OCI-LY1 (cell line): Measurements from ENCODE around the gene COMMD1.

Source experiments
- EZH2 ChIP-seq: fragments of 200-600 bp; sonication (generic), shearing (Covaris generic); IDR thresholded peaks from 2 replicates; pipeline ENCODE4 v1.8.0; 2017; ENCODE audit warnings: borderline replicate concordance, mixed run types, mild to moderate bottlenecking, antibody characterized with exemption, low read length, moderate library complexity, mixed read lengths
- TF ChIP-seq, protein P1 (sequence below): fragments of 200-600 bp; sonication (generic), shearing (Covaris generic); IDR thresholded peaks from 2 replicates; pipeline ENCODE4 v1.5.1; 2017; ENCODE audit warnings: mild to moderate bottlenecking, antibody characterized with exemption, low read length, moderate library complexity, mixed read lengths

DNA sequence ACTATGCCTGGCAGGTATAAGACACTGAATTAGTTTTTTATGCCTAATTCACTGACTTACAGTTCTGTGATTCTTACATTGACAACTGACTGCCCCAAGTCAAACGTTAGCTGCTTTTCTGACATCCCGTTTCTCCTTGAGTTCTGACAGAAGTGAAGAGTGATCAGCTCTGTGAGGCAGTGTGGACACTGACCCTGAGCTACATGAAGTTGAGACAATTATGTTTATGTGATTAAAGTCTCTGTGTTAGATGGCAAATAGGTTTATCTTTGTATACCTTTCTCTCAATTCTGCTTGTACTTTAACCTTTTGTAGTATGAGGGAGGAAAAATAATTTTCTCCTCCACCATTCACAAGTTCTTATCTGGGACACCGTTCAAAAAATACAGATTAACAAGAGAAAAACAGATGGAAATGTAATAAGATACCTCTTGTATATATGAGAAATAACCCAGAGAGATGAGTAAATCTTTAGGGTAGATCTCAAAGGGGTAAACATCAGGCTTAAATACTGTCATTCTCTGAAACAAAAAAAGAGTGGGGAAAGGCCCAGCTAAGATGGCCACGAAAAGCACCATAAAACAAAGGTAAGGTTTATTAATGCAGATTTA lies 205.0 kb downstream of the COMMD1 start:
- no peak for TF ChIP-seq EZH2
- TF ChIP-seq, protein P1, sequence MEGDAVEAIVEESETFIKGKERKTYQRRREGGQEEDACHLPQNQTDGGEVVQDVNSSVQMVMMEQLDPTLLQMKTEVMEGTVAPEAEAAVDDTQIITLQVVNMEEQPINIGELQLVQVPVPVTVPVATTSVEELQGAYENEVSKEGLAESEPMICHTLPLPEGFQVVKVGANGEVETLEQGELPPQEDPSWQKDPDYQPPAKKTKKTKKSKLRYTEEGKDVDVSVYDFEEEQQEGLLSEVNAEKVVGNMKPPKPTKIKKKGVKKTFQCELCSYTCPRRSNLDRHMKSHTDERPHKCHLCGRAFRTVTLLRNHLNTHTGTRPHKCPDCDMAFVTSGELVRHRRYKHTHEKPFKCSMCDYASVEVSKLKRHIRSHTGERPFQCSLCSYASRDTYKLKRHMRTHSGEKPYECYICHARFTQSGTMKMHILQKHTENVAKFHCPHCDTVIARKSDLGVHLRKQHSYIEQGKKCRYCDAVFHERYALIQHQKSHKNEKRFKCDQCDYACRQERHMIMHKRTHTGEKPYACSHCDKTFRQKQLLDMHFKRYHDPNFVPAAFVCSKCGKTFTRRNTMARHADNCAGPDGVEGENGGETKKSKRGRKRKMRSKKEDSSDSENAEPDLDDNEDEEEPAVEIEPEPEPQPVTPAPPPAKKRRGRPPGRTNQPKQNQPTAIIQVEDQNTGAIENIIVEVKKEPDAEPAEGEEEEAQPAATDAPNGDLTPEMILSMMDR, result no peak
